GM12878 (cell line): ENCODE measurements around the gene AGBL4. TPM values are rescaled to one million over a fixed set of nuclear protein-coding genes. Genes with fewer than 3 reads are reported as not detected.

Source experiments
- ATAC-seq: fragments of 200-7000 bp; cut with Tn5 transposase; 3 replicates; pipeline ENCODE4 v1.9.1; 2020; ENCODE audit warnings: mild to moderate bottlenecking, moderate library complexity
- BruUV-seq: library from RNA; stranded (reverse); fragments of 400-500 nt; replicated peaks from 2 replicates; lab custom pipeline; 2021; lab: Mats Ljungman, UMichigan
- CTCF ChIA-PET: fragments of 300-600 bp; sonication (Branson Sonifier 250); formaldehyde crosslinking; extraction: SDS; loops from one replicate; lab custom pipeline; 2021; ENCODE audit warnings: inconsistent platforms; lab: Yijun Ruan, JAX
- POLR2A ChIA-PET: fragments of 350-600 bp; formaldehyde crosslinking; extraction: SDS; loops from one replicate; lab custom pipeline; 2021; ENCODE audit warnings: inconsistent platforms; lab: Charles Lee
- RAD21 ChIA-PET: fragments of 300-600 bp; sonication (Branson Sonifier 250); formaldehyde crosslinking; loops from one replicate; lab custom pipeline; 2023; ENCODE audit warnings: antibody characterized with exemption; ENCODE audit not compliant: unreplicated experiment; lab: Charles Lee
- SMC1A ChIA-PET: fragments of 300-600 bp; sonication (Branson Sonifier 250); formaldehyde crosslinking; loops from one replicate; lab custom pipeline; 2023; ENCODE audit not compliant: unreplicated experiment, uncharacterized antibody; lab: Charles Lee
- DNase-seq: peaks from one replicate; pipeline ENCODE4 v3.0.0-alpha.2; 2011; ENCODE audit warnings: low read depth, low spot score
- FAIRE-seq: peaks from 3 replicates; lab custom pipeline; 2011; peaks lifted over from hg19 to GRCh38; lab: Jason Lieb, UNC
- H2AFZ ChIP-seq: 2 replicates; pipeline ENCODE4 v1.6.0; 2011; ENCODE audit warnings: low read depth, low read length, control low read depth; ENCODE audit not compliant: control insufficient read depth
- H3K27ac ChIP-seq: 2 replicates; pipeline ENCODE4 v1.5.1; 2011; ENCODE audit warnings: control low read depth; ENCODE audit not compliant: control insufficient read depth, insufficient read depth
- H3K27me3 ChIP-seq, 2 experiments: replicated peaks in 1 of 2; 2 replicates each; pipeline versions ENCODE4 v1.6.0 to v1.6.1; 2011; ENCODE audit warnings: low read length in 1 of 2; ENCODE audit not compliant: control insufficient read depth in 2 of 2, insufficient read depth in 2 of 2
- H3K36me3 ChIP-seq, 2 experiments: 2 replicates each; pipeline ENCODE4 v1.5.1; 2011; ENCODE audit warnings: low read length in 1 of 2; ENCODE audit not compliant: control insufficient read depth in 2 of 2, insufficient read depth in 2 of 2
- H3K4me1 ChIP-seq: 2 replicates; pipeline ENCODE4 v1.6.1; 2011; ENCODE audit warnings: mild to moderate bottlenecking, low read length, moderate library complexity, mixed read lengths; ENCODE audit not compliant: control insufficient read depth, insufficient read depth
- H3K4me2 ChIP-seq: 2 replicates; pipeline ENCODE4 v1.6.0; 2011; ENCODE audit warnings: control low read depth; ENCODE audit not compliant: control insufficient read depth, insufficient read depth
- H3K4me3 ChIP-seq: fragments of 200-600 bp; sonication (generic); 2 replicates; pipeline ENCODE4 v1.5.1; 2016
- H3K79me2 ChIP-seq: 2 replicates; pipeline ENCODE4 v1.6.0; 2011; ENCODE audit warnings: low read length; ENCODE audit not compliant: control insufficient read depth, insufficient read depth
- H3K9ac ChIP-seq: 2 replicates; pipeline ENCODE4 v1.8.0; 2011; ENCODE audit warnings: low read length, control low read depth, mixed read lengths; ENCODE audit not compliant: control insufficient read depth, insufficient read depth
- H3K9me3 ChIP-seq: replicated peaks from 3 replicates; pipeline ENCODE4 v1.5.1; 2011; ENCODE audit warnings: mild to moderate bottlenecking, low read length; ENCODE audit not compliant: control insufficient read depth, insufficient read depth
- H4K20me1 ChIP-seq: 2 replicates; pipeline ENCODE4 v1.6.0; 2011; ENCODE audit not compliant: control insufficient read depth, insufficient read depth
- BCL11A ChIP-seq: IDR thresholded peaks from 2 replicates; pipeline ENCODE4 v1.6.1; 2011; ENCODE audit warnings: low read depth, low read length
- CHD2 ChIP-seq: IDR thresholded peaks from 2 replicates; pipeline ENCODE4 v1.6.1; 2011; ENCODE audit warnings: low read depth, low read length, improper control_type of control experiment, borderline replicate concordance
- GABPA ChIP-seq: IDR thresholded peaks from 2 replicates; pipeline ENCODE4 v1.6.1; 2014; ENCODE audit warnings: antibody characterized with exemption, low read depth, mild to moderate bottlenecking, inconsistent platforms
- SREBF1 ChIP-seq: IDR thresholded peaks from 2 replicates; pipeline ENCODE4 v1.6.1; 2012; ENCODE audit warnings: mild to moderate bottlenecking, low read length
- STAT3 ChIP-seq: IDR thresholded peaks from 2 replicates; pipeline ENCODE4 v1.6.1; 2011; ENCODE audit warnings: low read depth, low read length, improper control_type of control experiment
- ZNF384 ChIP-seq: IDR thresholded peaks from 2 replicates; pipeline ENCODE4 v1.6.1; 2012; ENCODE audit warnings: low read depth, mild to moderate bottlenecking, low read length, improper control_type of control experiment, borderline replicate concordance
- WGBS: methylation state at CpG from one replicate; pipeline ENCODE4 v1.1.6; 2016; ENCODE audit warnings: low lambda C conversion rate; ENCODE audit not compliant: insufficient replicate concordance, insufficient coverage; ENCODE audit errors: missing lambda C conversion rate; 5-methylcytosine and 5-hydroxymethylcytosine counted together
- in situ Hi-C: fragments of 300-500 bp; cut with MboI; formaldehyde crosslinking; loops from 9 replicates; pipeline ENCODE4 v1.14.3; 2018; ENCODE audit warnings: mixed read lengths
- intact Hi-C: fragments of 100-400 bp; cut with micrococcal nuclease; formaldehyde crosslinking; loops from one replicate; pipeline ENCODE4 v1.14.2; 2022; ENCODE audit not compliant: unreplicated experiment
- polyA plus RNA-seq, 11 experiments: library from polyadenylated mRNA; depleted of rRNA in 4 of 11; unstranded in 6 of 11; stranded (reverse) in 5 of 11; fragments of >200 nt; fragmentation: Nextera tagmentation in 4 of 11; fragmentation: Illumina TruSeq in 1 of 11; extraction: Ambion mirVana in 4 of 11; extraction: Trizol in 1 of 11; gene quantifications; 1 replicate in 1 of 11; 2 replicates in 10 of 11; pipeline versions ENCODE4 v1.2.1 to v1.2.3, GENCODE V29; 2011 to 2016; ENCODE audit warnings: inconsistent platforms in 2 of 11, missing spikeins in 2 of 11, low read depth in 1 of 11
- total RNA-seq, 4 experiments: library from RNA; depleted of rRNA in 3 of 4; stranded (reverse); fragments of >200 nt in 3 of 4; fragmentation: Illumina TruSeq in 1 of 4; extraction: Trizol in 1 of 4; gene quantifications; 2 replicates each; pipeline versions ENCODE4 v1.2.1 to v1.2.3, GENCODE V29; 2013 to 2021
- TF ChIP-seq, protein P1 (sequence below): IDR thresholded peaks from 2 replicates; pipeline ENCODE4 v1.6.1; 2011; ENCODE audit warnings: low read depth, low read length, improper control_type of control experiment, borderline replicate concordance

AGBL4 gene
- total and polyA plus RNA-seq, 10 of the 15 experiments (the other 5 are each of a cell fraction or from before 2014, with no cell fraction given): 0.31 TPM; not detected in 9

DNA sequence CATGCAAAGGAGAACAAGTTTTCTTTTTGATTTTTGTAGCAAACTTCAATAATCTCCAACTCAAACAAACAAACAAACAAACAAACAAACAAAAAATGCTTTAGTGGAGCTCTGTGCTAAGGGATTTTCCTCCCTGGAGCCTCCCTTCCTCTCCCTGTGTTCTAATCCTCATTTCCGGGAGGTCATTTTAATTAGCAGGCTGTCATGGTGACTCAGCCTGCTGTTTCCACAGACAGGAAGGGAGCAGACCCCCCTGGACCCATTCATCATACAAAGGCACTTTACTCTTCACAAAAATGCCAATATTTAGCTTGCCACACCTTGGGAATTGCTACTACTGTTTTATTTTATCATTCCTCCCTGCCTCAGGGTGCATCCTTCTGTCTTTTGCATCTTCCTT lies 1490.8 kb downstream of the AGBL4 start:
- TF ChIP-seq, protein P1, sequence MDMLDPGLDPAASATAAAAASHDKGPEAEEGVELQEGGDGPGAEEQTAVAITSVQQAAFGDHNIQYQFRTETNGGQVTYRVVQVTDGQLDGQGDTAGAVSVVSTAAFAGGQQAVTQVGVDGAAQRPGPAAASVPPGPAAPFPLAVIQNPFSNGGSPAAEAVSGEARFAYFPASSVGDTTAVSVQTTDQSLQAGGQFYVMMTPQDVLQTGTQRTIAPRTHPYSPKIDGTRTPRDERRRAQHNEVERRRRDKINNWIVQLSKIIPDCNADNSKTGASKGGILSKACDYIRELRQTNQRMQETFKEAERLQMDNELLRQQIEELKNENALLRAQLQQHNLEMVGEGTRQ: no peak
- no peak for TF ChIP-seq STAT3
- TF ChIP-seq ZNF384: no peak
- no peak for TF ChIP-seq GABPA
- TF ChIP-seq CHD2: no peak
- no peak for TF ChIP-seq BCL11A
- no peak for TF ChIP-seq SREBF1
- ChIA-PET CTCF (no interaction called here), SMC1A (no interaction called here), RAD21 (no interaction called here), POLR2A (no interaction called here)
- FAIRE-seq (no peak), ATAC-seq (no peak), DNase-seq (no peak)
- Histone ChIP-seq H3K9ac (no peak overlapping the region), H3K27me3 (no peaks in the 10 kb centered on the region), H3K4me3 (no peak overlapping the region), H4K20me1 (no peaks in the 10 kb centered on the region; the same call in 1 of the 2 replicates), H3K36me3 (no peaks in the 10 kb centered on the region), H2AFZ (no peak overlapping the region), H3K9me3 (no peaks in the 10 kb centered on the region), H3K27ac (no peak overlapping the region), H3K79me2 (no peaks in the 10 kb centered on the region), H3K4me2 (no peak overlapping the region), H3K4me1 (no peaks in the 10 kb centered on the region)
- BruUV-seq: no TSS peak
- intact Hi-C loops (no loop called here), in situ Hi-C loops (no loop called here)
- 0% methylated on average over 1 of the region's 1 CpG for WGBS
